Cardiac muscle cell (in vitro differentiated cells and primary cell): ENCODE data around the gene LEUTX. TPM values are rescaled to one million over a fixed set of nuclear protein-coding genes. Genes with fewer than 3 reads are reported as not detected.

Experiments used
- DNase-seq, 2 donors: peaks; one replicate each; pipeline versions ENCODE4 v3.0.0 to v3.0.0-alpha.2; 2010 to 2017; ENCODE audit warnings: low read depth in 1 of 2, low spot score in 1 of 2
- H3K27ac ChIP-seq: fragments of 200-600 bp; sonication (generic); 2 replicates; pipeline ENCODE4 v1.5.1; 2016
- H3K27me3 ChIP-seq: fragments of 200-600 bp; sonication (generic); 2 replicates; pipeline ENCODE4 v1.6.0; 2016; ENCODE audit warnings: control low read depth
- H3K36me3 ChIP-seq: fragments of 200-600 bp; sonication (generic); 2 replicates; pipeline ENCODE4 v1.5.1; 2016; ENCODE audit warnings: control low read depth
- H3K4me1 ChIP-seq: fragments of 200-600 bp; sonication (generic); 2 replicates; pipeline ENCODE4 v1.8.1; 2017; ENCODE audit warnings: low read depth, mild to moderate bottlenecking, mixed run types
- H3K4me3 ChIP-seq: fragments of 200-600 bp; sonication (generic); 2 replicates; pipeline ENCODE4 v1.5.1; 2016; ENCODE audit warnings: mild to moderate bottlenecking
- H3K9me3 ChIP-seq: fragments of 200-600 bp; sonication (generic); 2 replicates; pipeline ENCODE4 v1.5.1; 2017; ENCODE audit warnings: low read depth, mild to moderate bottlenecking, control low read depth
- polyA plus RNA-seq: library from polyadenylated mRNA; unstranded; fragments of >200 nt; fragmentation: Nextera tagmentation; extraction: Ambion mirVana; gene quantifications from 2 replicates; pipeline ENCODE4 v1.2.1, GENCODE V29; 2016
- total RNA-seq: library from RNA; depleted of rRNA; stranded (reverse); fragments of >200 nt; gene quantifications from 2 replicates; pipeline ENCODE4 v1.2.3, GENCODE V29; 2016
- TF ChIP-seq, protein P1 (sequence below): IDR thresholded peaks from 2 replicates; pipeline ENCODE4 v1.5.1; 2012; ENCODE audit warnings: low read depth, mild to moderate bottlenecking, low read length

Gene LEUTX
- total and polyA plus RNA-seq, 2 experiments from 2014 or later, result not detected

DNA sequence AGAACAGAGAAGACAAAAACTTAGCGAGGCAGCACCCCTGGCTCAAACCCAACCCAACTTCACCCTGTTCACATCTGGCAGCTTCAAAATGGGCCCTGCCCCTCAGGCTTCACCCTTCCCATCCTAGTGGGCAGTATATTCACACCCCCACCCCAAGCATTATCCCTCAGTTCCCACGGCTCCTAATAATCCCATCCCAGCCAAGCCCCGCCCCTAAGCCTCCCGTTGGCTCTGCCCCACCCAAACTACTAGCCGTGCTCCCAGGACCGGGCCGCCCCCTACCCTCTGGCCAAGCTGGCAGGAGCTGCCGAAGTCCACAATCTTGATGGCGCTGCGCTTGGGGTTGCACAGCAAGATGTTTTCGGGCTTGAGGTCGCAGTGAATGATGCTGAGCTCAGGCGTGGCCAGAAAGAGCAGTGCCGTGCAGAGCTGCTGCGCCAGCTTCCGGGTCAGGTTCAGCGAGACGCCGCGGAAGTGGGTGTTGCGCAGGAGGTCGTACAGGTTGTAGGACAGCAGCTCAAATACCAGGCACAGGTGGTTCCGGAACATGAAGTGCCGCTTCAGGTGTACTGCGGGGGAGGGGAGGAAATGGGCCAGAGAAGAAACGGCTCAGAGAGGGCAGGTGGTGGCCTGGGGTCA lies 49.5 kb downstream of the LEUTX start:
- Histone ChIP-seq H3K27ac (no peak overlapping the region), H3K4me1 (no peaks in the 10 kb centered on the region), H3K9me3 (no peaks in the 10 kb centered on the region), H3K27me3 (no peaks in the 10 kb centered on the region), H3K4me3 (no peak overlapping the region), H3K36me3 (peaks cover 22% of the 10 kb centered on the region)
- TF ChIP-seq, protein P1, sequence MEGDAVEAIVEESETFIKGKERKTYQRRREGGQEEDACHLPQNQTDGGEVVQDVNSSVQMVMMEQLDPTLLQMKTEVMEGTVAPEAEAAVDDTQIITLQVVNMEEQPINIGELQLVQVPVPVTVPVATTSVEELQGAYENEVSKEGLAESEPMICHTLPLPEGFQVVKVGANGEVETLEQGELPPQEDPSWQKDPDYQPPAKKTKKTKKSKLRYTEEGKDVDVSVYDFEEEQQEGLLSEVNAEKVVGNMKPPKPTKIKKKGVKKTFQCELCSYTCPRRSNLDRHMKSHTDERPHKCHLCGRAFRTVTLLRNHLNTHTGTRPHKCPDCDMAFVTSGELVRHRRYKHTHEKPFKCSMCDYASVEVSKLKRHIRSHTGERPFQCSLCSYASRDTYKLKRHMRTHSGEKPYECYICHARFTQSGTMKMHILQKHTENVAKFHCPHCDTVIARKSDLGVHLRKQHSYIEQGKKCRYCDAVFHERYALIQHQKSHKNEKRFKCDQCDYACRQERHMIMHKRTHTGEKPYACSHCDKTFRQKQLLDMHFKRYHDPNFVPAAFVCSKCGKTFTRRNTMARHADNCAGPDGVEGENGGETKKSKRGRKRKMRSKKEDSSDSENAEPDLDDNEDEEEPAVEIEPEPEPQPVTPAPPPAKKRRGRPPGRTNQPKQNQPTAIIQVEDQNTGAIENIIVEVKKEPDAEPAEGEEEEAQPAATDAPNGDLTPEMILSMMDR, result no peak
- DNase-seq, result no peak

GRCh38 chr19:39828654-39829032 lies 50.0 kb downstream of the LEUTX start:
- H3K4me1 ChIP-seq, result no peaks in the 10 kb centered on the region
- no peaks in the 10 kb centered on the region for H3K27me3 ChIP-seq
- no peaks in the 10 kb centered on the region for H3K9me3 ChIP-seq
- no peak overlapping the region for H3K27ac ChIP-seq
- no peak for DNase-seq
- peaks cover 22% of the 10 kb centered on the region for H3K36me3 ChIP-seq
- TF ChIP-seq, protein P1, result no peak
- H3K4me3 ChIP-seq, result no peak overlapping the region

GRCh38 chr19:39829702-39830275 lies 51.1 kb downstream of the LEUTX start:
- Histone ChIP-seq H3K27ac (no peak overlapping the region), H3K4me1 (no peaks in the 10 kb centered on the region), H3K36me3 (peaks cover 23% of the 10 kb centered on the region), H3K4me3 (no peak overlapping the region), H3K9me3 (no peaks in the 10 kb centered on the region), H3K27me3 (no peaks in the 10 kb centered on the region)
- TF ChIP-seq, protein P1, result no peak
- no peak for DNase-seq

GRCh38 chr19:39830406-39830805 lies 51.8 kb downstream of the LEUTX start:
- DNase-seq, result no peak
- Histone ChIP-seq H3K9me3 (no peaks in the 10 kb centered on the region), H3K27me3 (no peaks in the 10 kb centered on the region), H3K36me3 (peaks cover 28% of the 10 kb centered on the region), H3K4me1 (no peaks in the 10 kb centered on the region), H3K27ac (no peak overlapping the region), H3K4me3 (no peak overlapping the region)
- TF ChIP-seq, protein P1, result no peak

DNA sequence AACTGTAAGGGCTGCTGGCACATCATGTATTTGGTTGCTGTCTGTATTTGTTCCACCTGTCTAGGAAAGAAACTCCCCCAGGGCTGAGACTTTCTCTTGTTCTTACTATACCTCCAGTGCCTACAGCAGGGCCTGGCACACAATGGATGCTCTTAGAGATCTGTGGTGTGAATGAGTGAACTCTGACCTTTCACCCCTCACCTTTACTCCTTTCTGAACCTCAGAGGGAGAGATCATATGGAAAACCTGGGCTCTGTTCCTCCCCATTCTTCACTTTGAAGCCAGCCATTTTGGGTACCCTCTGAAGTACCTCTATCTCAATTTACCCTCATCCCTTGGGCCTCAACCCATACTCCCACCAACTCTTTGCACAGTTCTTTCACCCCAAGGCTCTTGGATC lies 52.2 kb downstream of the LEUTX start:
- H3K27ac ChIP-seq, result no peak overlapping the region
- TF ChIP-seq, protein P1, result no peak
- no peak for DNase-seq
- no peak overlapping the region for H3K4me3 ChIP-seq
- H3K9me3 ChIP-seq, result no peaks in the 10 kb centered on the region
- peaks cover 31% of the 10 kb centered on the region for H3K36me3 ChIP-seq
- no peaks in the 10 kb centered on the region for H3K4me1 ChIP-seq
- no peaks in the 10 kb centered on the region for H3K27me3 ChIP-seq
